ENCODE results near the gene FAM3B. TPM values are rescaled to one million over a fixed set of nuclear protein-coding genes. Genes with fewer than 3 reads are reported as not detected.
A peak's percentile ranks its signal among the peaks of the same experiment; 100 is the strongest.

FAM3B gene
- total RNA-seq (2022) (not detected in 2 replicates), Bru-seq, nascent RNA (percentile 3 among the genes with signal in this experiment), BruChase-seq, experiment 1, labeled RNA remaining after a 6-hour chase (percentile 6 among the genes with signal in this experiment), BruChase-seq, experiment 2, labeled RNA remaining after a 2-hour chase (percentile 7 among the genes with signal in this experiment)
- long read RNA-seq: 0 reads

- Mint-ChIP-seq H3K27me3 (ENCODE audit: insufficient read depth, unreplicated experiment) (peaks cover 21% of the 10 kb centered on the region), H3K4me3 (ENCODE audit: unreplicated experiment) (no peak within 1 kb of the TSS), H3K9me3 (ENCODE audit: unreplicated experiment) (no peaks in the 10 kb centered on the region)
These were observed at the start of gene FAM3B for GRCh38 chr21:41316200-41317062. TSS of gene FAM3B (plus strand) at chr21:41316801. CDS start at chr21:41316880, 79 bp downstream.

GRCh38 chr21:41267346-41267745 is 49.3 kb upstream of the FAM3B start:
- no peak for TF ChIP-seq CTCF (IDR thresholded peaks at IDR 0.05; ENCODE audit: unreplicated experiment)
- Mint-ChIP-seq H3K4me1 (ENCODE audit: insufficient read depth, unreplicated experiment) (no peaks in the 10 kb centered on the region), H3K36me3 (ENCODE audit: insufficient read depth, unreplicated experiment) (peaks cover 18% of the 10 kb centered on the region), H3K27ac (ENCODE audit: low read depth, unreplicated experiment) (no peak overlapping the region), H3K4me3 (ENCODE audit: unreplicated experiment) (no peak overlapping the region), H3K27me3 (ENCODE audit: insufficient read depth, unreplicated experiment) (no peaks in the 10 kb centered on the region), H3K9me3 (ENCODE audit: unreplicated experiment) (peaks cover 10% of the 10 kb centered on the region)
- ChIA-PET POLR2A (no interaction called here), CTCF (interaction anchor here (0.5 to 1.4 kb wide), 5 partner anchors 16 to 560 kb away, joined by 3 to 5 read pairs (median 3); no protein-coding TSS in a partner anchor)
- intact Hi-C loops (cut with micrococcal nuclease): no loop called here
- BruUV-seq (replicated peaks): no TSS peak
- no peak for DNase-seq (ENCODE audit: unreplicated experiment)

More at GRCh38 chr21:41316200-41317062, at the start of gene FAM3B:
- Mint-ChIP-seq H3K27ac (ENCODE audit: low read depth, unreplicated experiment) (no peak within 1 kb of the TSS), H3K36me3 (ENCODE audit: insufficient read depth, unreplicated experiment) (no peaks in the 10 kb centered on the region), H3K4me1 (ENCODE audit: insufficient read depth, unreplicated experiment) (no peaks in the 10 kb centered on the region)
- DNase-seq (ENCODE audit: unreplicated experiment): no peak
- intact Hi-C loops (cut with micrococcal nuclease): no loop called here
- POLR2A ChIA-PET: no interaction called here
- no peak for TF ChIP-seq CTCF (IDR thresholded peaks at IDR 0.05; ENCODE audit: unreplicated experiment)
- BruUV-seq (replicated peaks): no TSS peak
- CTCF ChIA-PET: no interaction called here

- TF ChIP-seq CTCF (IDR thresholded peaks at IDR 0.05; ENCODE audit: unreplicated experiment): no peak
- Mint-ChIP-seq H3K27ac (ENCODE audit: low read depth, unreplicated experiment) (no peak overlapping the region), H3K4me3 (ENCODE audit: unreplicated experiment) (no peak overlapping the region), H3K9me3 (ENCODE audit: unreplicated experiment) (peaks cover 17% of the 10 kb centered on the region), H3K36me3 (ENCODE audit: insufficient read depth, unreplicated experiment) (peaks cover 12% of the 10 kb centered on the region), H3K27me3 (ENCODE audit: insufficient read depth, unreplicated experiment) (no peaks in the 10 kb centered on the region), H3K4me1 (ENCODE audit: insufficient read depth, unreplicated experiment) (no peaks in the 10 kb centered on the region)
- ChIA-PET POLR2A (interaction anchor here (1.0 kb wide), 1 partner anchor 104 kb away, joined by 3 read pairs; no protein-coding TSS in a partner anchor), CTCF (interaction anchor here (1.0 kb wide), 1 partner anchor 14 kb away, joined by 3 read pairs; no protein-coding TSS in a partner anchor)
- intact Hi-C loops (cut with micrococcal nuclease): no loop called here
- BruUV-seq (replicated peaks): no TSS peak
- no peak for DNase-seq (ENCODE audit: unreplicated experiment)
These were observed 47.1 kb upstream of the FAM3B start for GRCh38 chr21:41269535-41269934.

- Mint-ChIP-seq H3K27ac (ENCODE audit: low read depth, unreplicated experiment) (no peak overlapping the region), H3K4me1 (ENCODE audit: insufficient read depth, unreplicated experiment) (no peaks in the 10 kb centered on the region), H3K9me3 (ENCODE audit: unreplicated experiment) (peaks cover 9% of the 10 kb centered on the region), H3K36me3 (ENCODE audit: insufficient read depth, unreplicated experiment) (peaks cover 12% of the 10 kb centered on the region), H3K4me3 (ENCODE audit: unreplicated experiment) (no peak overlapping the region), H3K27me3 (ENCODE audit: insufficient read depth, unreplicated experiment) (no peaks in the 10 kb centered on the region)
- POLR2A ChIA-PET: no interaction called here
- TF ChIP-seq CTCF (IDR thresholded peaks at IDR 0.05; ENCODE audit: unreplicated experiment): no peak
- intact Hi-C loops (cut with micrococcal nuclease): no loop called here
- BruUV-seq (replicated peaks): no TSS peak
- CTCF ChIA-PET: no interaction called here
- no peak for DNase-seq (ENCODE audit: unreplicated experiment)
These were observed 39.4 kb upstream of the FAM3B start for GRCh38 chr21:41277196-41277595.
